Calu3 (cell line): ENCODE results near the gene NUDT22. TPM values are rescaled to one million over a fixed set of nuclear protein-coding genes. Genes with fewer than 3 reads are reported as not detected.

Source experiments
- BruUV-seq: library from RNA; stranded (reverse); fragments of 400-500 nt; replicated peaks from 2 replicates; lab custom pipeline; 2021; lab: Mats Ljungman, UMichigan
- CTCF ChIA-PET: fragments of 300-600 bp; sonication (Branson Sonifier 250); formaldehyde crosslinking; loops from one replicate; lab custom pipeline; 2022; ENCODE audit warnings: antibody characterized with exemption; lab: Charles Lee
- DNase-seq: peaks from one replicate; pipeline ENCODE4 v3.0.0; 2022
- H3K27ac Mint-ChIP-seq: one replicate; pipeline ENCODE4 v1.8.0; 2022; ENCODE audit warnings: mixed read lengths; ENCODE audit not compliant: unreplicated experiment
- H3K27me3 Mint-ChIP-seq: one replicate; pipeline ENCODE4 v1.8.0; 2022; ENCODE audit warnings: mixed read lengths; ENCODE audit not compliant: unreplicated experiment
- H3K36me3 Mint-ChIP-seq: one replicate; pipeline ENCODE4 v1.8.0; 2022; ENCODE audit warnings: mild to moderate bottlenecking, moderate library complexity, mixed read lengths; ENCODE audit not compliant: insufficient read depth, unreplicated experiment
- H3K4me1 Mint-ChIP-seq: one replicate; pipeline ENCODE4 v1.8.0; 2022; ENCODE audit warnings: mild to moderate bottlenecking, low read depth, mixed read lengths; ENCODE audit not compliant: unreplicated experiment
- H3K4me3 Mint-ChIP-seq: one replicate; pipeline ENCODE4 v1.8.0; 2022; ENCODE audit warnings: mild to moderate bottlenecking, low read depth, moderate library complexity, mixed read lengths; ENCODE audit not compliant: unreplicated experiment
- H3K9me3 Mint-ChIP-seq: one replicate; pipeline ENCODE4 v1.8.0; 2022; ENCODE audit warnings: low read depth, mixed read lengths; ENCODE audit not compliant: unreplicated experiment
- intact Hi-C: fragments of 100-400 bp; cut with micrococcal nuclease; formaldehyde crosslinking; loops from one replicate; pipeline ENCODE4 v1.10.0; 2022; ENCODE audit not compliant: unreplicated experiment
- total RNA-seq: library from RNA; stranded (reverse); gene quantifications from 2 replicates; pipeline ENCODE4 v1.2.3, GENCODE V29; 2022
- TF ChIP-seq, protein P1 (sequence below): fragments of 200-600 bp; IDR thresholded peaks from one replicate; pipeline ENCODE4 v1.8.0; 2022; ENCODE audit warnings: antibody characterized with exemption; ENCODE audit not compliant: unreplicated experiment

The NUDT22 gene
- total RNA-seq, 1 experiment from 2014 or later: 58.7 TPM

- Mint-ChIP-seq H3K9me3 (no peaks in the 10 kb centered on the region), H3K4me1 (peaks cover 11% of the 10 kb centered on the region), H3K4me3 (peak within 1 kb of the TSS; percentile 90), H3K36me3 (peaks cover 77% of the 10 kb centered on the region), H3K27ac (peak within 1 kb of the TSS; percentile 74), H3K27me3 (no peaks in the 10 kb centered on the region)
- CTCF ChIA-PET: interaction anchor here (0.9 to 1.8 kb wide), 4 partner anchors 10 to 47 kb away, joined by 3 to 16 read pairs (median 10); partner anchors contain the start of genes BAD and FKBP2
- intact Hi-C loops: no loop called here
- TF ChIP-seq, protein P1, sequence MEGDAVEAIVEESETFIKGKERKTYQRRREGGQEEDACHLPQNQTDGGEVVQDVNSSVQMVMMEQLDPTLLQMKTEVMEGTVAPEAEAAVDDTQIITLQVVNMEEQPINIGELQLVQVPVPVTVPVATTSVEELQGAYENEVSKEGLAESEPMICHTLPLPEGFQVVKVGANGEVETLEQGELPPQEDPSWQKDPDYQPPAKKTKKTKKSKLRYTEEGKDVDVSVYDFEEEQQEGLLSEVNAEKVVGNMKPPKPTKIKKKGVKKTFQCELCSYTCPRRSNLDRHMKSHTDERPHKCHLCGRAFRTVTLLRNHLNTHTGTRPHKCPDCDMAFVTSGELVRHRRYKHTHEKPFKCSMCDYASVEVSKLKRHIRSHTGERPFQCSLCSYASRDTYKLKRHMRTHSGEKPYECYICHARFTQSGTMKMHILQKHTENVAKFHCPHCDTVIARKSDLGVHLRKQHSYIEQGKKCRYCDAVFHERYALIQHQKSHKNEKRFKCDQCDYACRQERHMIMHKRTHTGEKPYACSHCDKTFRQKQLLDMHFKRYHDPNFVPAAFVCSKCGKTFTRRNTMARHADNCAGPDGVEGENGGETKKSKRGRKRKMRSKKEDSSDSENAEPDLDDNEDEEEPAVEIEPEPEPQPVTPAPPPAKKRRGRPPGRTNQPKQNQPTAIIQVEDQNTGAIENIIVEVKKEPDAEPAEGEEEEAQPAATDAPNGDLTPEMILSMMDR: peak; percentile 91
- peak; percentile 52 for DNase-seq
- no TSS peak for BruUV-seq
These were observed 25.1 kb downstream of the NUDT22 start, which contains the start of gene PLCB3 for GRCh38 chr11:64251016-64251752. Gene PLCB3, plus strand, starts transcription at chr11:64251530. Its CDS starts 120 bp downstream, at chr11:64251650.

DNA sequence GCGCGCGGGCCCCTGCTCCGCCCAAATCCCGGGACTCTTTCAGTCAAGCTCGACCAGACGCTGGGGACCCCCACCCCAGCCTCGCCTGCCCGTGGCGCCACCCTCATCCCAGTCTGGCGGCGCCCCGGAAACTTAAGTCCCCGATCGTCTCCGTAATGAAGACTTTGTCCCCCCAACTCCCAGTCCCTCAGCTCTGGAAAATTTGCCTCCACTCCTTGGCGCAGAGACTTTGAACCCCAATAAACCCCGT, 25.6 kb downstream of the NUDT22 start:
- Mint-ChIP-seq H3K4me1 (peaks cover 11% of the 10 kb centered on the region), H3K27me3 (no peaks in the 10 kb centered on the region), H3K9me3 (no peaks in the 10 kb centered on the region), H3K4me3 (peak overlapping the region; percentile 90), H3K36me3 (peaks cover 72% of the 10 kb centered on the region), H3K27ac (peak overlapping the region; percentile 74)
- DNase-seq: no peak
- intact Hi-C loops: no loop called here
- CTCF ChIA-PET: interaction anchor here (0.9 to 1.8 kb wide), 6 partner anchors 10 to 53 kb away, joined by 3 to 16 read pairs (median 6); partner anchors contain the start of genes BAD and FKBP2
- TF ChIP-seq, protein P1: no peak
- BruUV-seq: no TSS peak

GRCh38 chr11:64252003-64252872, 26.2 kb downstream of the NUDT22 start:
- intact Hi-C loops: no loop called here
- peak overlapping the region; percentile 90 for H3K4me3 Mint-ChIP-seq
- peak; percentile 75 for DNase-seq

DNA sequence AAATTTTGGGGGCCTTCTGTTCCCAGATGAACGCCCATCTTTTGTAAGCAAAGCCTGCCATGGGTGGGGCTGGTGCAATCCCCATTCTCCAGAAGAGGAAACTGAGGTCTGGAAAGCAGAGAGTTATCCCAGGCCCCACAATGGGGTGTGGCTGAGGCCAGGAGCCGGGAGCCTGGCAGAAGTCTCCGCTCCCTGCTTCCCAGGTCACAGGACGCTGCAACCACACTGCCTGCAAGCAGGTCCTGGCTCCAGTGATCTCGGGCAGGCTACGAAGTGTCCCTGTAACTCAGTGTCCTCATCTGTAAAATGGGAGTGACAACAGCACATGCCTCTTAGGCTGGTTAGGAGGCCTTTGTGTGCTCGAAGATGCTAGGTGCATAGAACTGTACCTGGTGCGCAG, 27.0 kb downstream of the NUDT22 start:
- peak overlapping the region; percentile 90 for H3K4me3 Mint-ChIP-seq
- intact Hi-C loops: no loop called here
- TF ChIP-seq, protein P1: no peak
- BruUV-seq: no TSS peak
- no peaks in the 10 kb centered on the region for H3K9me3 Mint-ChIP-seq
- no peaks in the 10 kb centered on the region for H3K27me3 Mint-ChIP-seq
- no peak overlapping the region for H3K27ac Mint-ChIP-seq
- DNase-seq: no peak
- CTCF ChIA-PET: no interaction called here
- peaks cover 4% of the 10 kb centered on the region for H3K4me1 Mint-ChIP-seq
- peaks cover 58% of the 10 kb centered on the region for H3K36me3 Mint-ChIP-seq

More at GRCh38 chr11:64252003-64252872, 26.2 kb downstream of the NUDT22 start:
- BruUV-seq: no TSS peak
- TF ChIP-seq, protein P1: no peak
- Mint-ChIP-seq H3K27ac (peak overlapping the region; percentile 74), H3K4me1 (peaks cover 11% of the 10 kb centered on the region), H3K36me3 (peaks cover 66% of the 10 kb centered on the region), H3K27me3 (no peaks in the 10 kb centered on the region), H3K9me3 (no peaks in the 10 kb centered on the region)
- CTCF ChIA-PET: interaction anchor here (0.7 to 1.8 kb wide), 6 partner anchors 11 to 103 kb away, joined by 3 to 16 read pairs (median 6); partner anchors contain the start of gene FKBP2
